HCT116 (cell line): Measurements from ENCODE around the gene ACAP3.

Experiments used
- CTCF ChIP-seq, 3 experiments: fragments of 200-600 bp in 1 of 3; sonication (generic) in 1 of 3; IDR thresholded peaks in 2 of 3; conservative IDR thresholded peaks in 1 of 3; 2 replicates each; pipeline ENCODE4 v1.5.1; 2012 to 2017; ENCODE audit warnings: low read depth in 2 of 3, low read length in 2 of 3, antibody characterized with exemption in 1 of 3, borderline replicate concordance in 1 of 3, control low read depth in 1 of 3, mild to moderate bottlenecking in 1 of 3, mixed read lengths in 1 of 3, mixed run types in 1 of 3, moderate library complexity in 1 of 3; ENCODE audit not compliant: insufficient read depth in 1 of 3
- EGR1 ChIP-seq: IDR thresholded peaks from 2 replicates; pipeline ENCODE4 v1.6.1; 2012; ENCODE audit warnings: low read depth
- EZH2 ChIP-seq: fragments of 200-600 bp; sonication (generic); IDR thresholded peaks from 2 replicates; pipeline ENCODE4 v1.6.1; 2017; ENCODE audit warnings: antibody characterized with exemption, mixed run types
- POLR2A ChIP-seq: IDR thresholded peaks from 2 replicates; pipeline ENCODE4 v1.7.0; 2011; ENCODE audit warnings: borderline replicate concordance; ENCODE audit not compliant: insufficient read depth, insufficient read length; ENCODE audit errors: extremely low read depth
- POLR2AphosphoS5 ChIP-seq: IDR thresholded peaks from 2 replicates; pipeline ENCODE4 v1.6.1; 2011; ENCODE audit warnings: mild to moderate bottlenecking, low read depth, low read length, moderate library complexity
- SP1 ChIP-seq: IDR thresholded peaks from 2 replicates; pipeline ENCODE4 v1.6.1; 2012; ENCODE audit warnings: low read depth
- ZNF274 ChIP-seq: fragments of 200-500 bp; sonication (Bioruptor generic); IDR thresholded peaks from 2 replicates; pipeline ENCODE4 v1.6.1; 2014; ENCODE audit warnings: mild to moderate bottlenecking, low read depth, low read length, inconsistent platforms

- TF ChIP-seq ZNF274 (no peak), EZH2 (no peak), EGR1 (no peak), POLR2AphosphoS5 (no peak), CTCF (IDR thresholded peaks at IDR 0.05 in 2 of 3, conservative IDR thresholded peaks at IDR 0.05 in 1 of 3; ENCODE audit: borderline replicate concordance in 1 of 3, insufficient read depth in 1 of 3, low read depth in 2 of 3, low read length in 2 of 3) (no peak), SP1 (no peak), POLR2A (no peak)
Observed at GRCh38 chr1:1336446-1336845, 28.7 kb upstream of the ACAP3 start.
